ENCODE measurements around the gene CTIF.

- TF ChIP-seq, protein P1, sequence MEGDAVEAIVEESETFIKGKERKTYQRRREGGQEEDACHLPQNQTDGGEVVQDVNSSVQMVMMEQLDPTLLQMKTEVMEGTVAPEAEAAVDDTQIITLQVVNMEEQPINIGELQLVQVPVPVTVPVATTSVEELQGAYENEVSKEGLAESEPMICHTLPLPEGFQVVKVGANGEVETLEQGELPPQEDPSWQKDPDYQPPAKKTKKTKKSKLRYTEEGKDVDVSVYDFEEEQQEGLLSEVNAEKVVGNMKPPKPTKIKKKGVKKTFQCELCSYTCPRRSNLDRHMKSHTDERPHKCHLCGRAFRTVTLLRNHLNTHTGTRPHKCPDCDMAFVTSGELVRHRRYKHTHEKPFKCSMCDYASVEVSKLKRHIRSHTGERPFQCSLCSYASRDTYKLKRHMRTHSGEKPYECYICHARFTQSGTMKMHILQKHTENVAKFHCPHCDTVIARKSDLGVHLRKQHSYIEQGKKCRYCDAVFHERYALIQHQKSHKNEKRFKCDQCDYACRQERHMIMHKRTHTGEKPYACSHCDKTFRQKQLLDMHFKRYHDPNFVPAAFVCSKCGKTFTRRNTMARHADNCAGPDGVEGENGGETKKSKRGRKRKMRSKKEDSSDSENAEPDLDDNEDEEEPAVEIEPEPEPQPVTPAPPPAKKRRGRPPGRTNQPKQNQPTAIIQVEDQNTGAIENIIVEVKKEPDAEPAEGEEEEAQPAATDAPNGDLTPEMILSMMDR (conservative IDR thresholded peaks at IDR 0.05 in 1 of 2, IDR thresholded peaks at IDR 0.05 in 1 of 2; ENCODE audit: low read depth in 1 of 2, low read length in 2 of 2): no peak
- TF ChIP-seq EZH2 (IDR thresholded peaks at IDR 0.05; ENCODE audit: low read length, missing control alignments): no peak
These were observed 194.1 kb downstream of the CTIF start for GRCh38 chr18:48732767-48733424.
